Measurements from ENCODE around the gene PBXIP1. TPM values are rescaled to one million over a fixed set of nuclear protein-coding genes. Genes with fewer than 3 reads are reported as not detected.

PBXIP1 gene
- total and polyA plus RNA-seq, 2 of the 13 experiments (the other 11 are each of a cell fraction or from before 2014, with no cell fraction given): 16.3 to 31.9 TPM

DNA sequence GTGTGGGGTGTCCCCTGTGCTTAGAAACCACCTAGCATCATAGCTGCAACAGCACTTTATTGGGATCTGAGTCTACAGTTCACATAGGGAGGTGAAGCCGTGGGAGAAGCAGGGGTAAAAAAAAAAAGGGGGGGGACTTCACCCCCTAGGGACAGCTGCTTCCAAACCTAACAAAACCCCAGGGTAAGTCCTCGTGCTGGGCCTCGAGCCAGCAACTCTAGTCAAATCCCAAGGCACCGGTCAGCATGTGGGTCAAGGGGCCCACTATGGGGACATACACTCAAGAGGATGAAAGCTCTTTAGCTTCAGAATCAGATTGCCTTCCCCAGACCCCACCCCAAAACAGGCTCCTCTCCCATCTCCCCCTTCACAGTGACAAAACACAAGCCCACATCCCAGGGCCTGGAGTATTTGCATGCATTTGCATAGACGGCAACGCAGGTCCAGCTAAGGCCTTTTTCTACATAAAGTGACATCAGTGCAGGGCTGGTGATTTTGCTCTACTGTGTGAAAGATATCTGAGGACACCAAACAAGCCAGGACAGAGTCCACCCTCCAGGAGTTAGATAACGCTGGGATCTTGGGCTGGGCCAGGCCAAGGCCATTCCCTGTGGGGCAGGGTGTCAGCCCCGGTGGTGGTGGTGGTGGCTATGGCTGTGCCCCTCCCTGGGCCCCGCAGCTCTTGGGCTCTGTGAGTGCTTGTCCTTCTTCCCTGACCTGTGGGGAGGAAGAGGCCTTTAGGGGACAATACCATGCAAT lies 11.3 kb downstream of the PBXIP1 start (continued):
- TF ChIP-seq POLR2G (IDR thresholded peaks at IDR 0.05; ENCODE audit: low read depth, low read length): no peak
- TF ChIP-seq RARG (CRISPR knock-in tag; IDR thresholded peaks at IDR 0.05; ENCODE audit: low read depth): no peak; the same call in 1 of the 2 replicates
- TF ChIP-seq SNAPC2 (CRISPR knock-in tag; IDR thresholded peaks at IDR 0.05): peak; percentile 88
- TF ChIP-seq SP1 (IDR thresholded peaks at IDR 0.05): no peak
- TF ChIP-seq SP1 (CRISPR knock-in tag; IDR thresholded peaks at IDR 0.05): no peak
- TF ChIP-seq ZNF749 (CRISPR knock-in tag; IDR thresholded peaks at IDR 0.05; ENCODE audit: borderline replicate concordance): 0 out of 2 replicates have a peak, but pooled peaks have one; percentile 29
- TF ChIP-seq ZNF816 (CRISPR knock-in tag; IDR thresholded peaks at IDR 0.05; ENCODE audit: borderline replicate concordance): peak; percentile 74; the same call in 1 of the 2 replicates
- TF ChIP-seq, protein P1, sequence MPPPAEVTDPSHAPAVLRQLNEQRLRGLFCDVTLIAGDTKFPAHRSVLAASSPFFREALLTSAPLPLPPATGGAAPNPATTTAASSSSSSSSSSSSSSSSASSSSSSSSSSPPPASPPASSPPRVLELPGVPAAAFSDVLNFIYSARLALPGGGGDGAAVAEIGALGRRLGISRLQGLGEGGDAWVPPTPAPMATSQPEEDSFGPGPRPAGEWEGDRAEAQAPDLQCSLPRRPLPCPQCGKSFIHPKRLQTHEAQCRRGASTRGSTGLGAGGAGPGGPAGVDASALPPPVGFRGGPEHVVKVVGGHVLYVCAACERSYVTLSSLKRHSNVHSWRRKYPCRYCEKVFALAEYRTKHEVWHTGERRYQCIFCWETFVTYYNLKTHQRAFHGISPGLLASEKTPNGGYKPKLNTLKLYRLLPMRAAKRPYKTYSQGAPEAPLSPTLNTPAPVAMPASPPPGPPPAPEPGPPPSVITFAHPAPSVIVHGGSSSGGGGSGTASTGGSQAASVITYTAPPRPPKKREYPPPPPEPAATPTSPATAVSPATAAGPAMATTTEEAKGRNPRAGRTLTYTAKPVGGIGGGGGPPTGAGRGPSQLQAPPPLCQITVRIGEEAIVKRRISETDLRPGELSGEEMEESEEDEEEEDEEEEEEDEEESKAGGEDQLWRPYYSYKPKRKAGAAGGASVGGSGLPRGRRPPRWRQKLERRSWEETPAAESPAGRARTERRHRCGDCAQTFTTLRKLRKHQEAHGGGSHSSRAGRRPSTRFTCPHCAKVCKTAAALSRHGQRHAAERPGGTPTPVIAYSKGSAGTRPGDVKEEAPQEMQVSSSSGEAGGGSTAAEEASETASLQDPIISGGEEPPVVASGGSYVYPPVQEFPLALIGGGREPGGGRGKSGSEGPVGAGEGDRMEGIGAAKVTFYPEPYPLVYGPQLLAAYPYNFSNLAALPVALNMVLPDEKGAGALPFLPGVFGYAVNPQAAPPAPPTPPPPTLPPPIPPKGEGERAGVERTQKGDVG (CRISPR knock-in tag; IDR thresholded peaks at IDR 0.05; ENCODE audit: borderline replicate concordance): no peak
- TF ChIP-seq, protein P2, sequence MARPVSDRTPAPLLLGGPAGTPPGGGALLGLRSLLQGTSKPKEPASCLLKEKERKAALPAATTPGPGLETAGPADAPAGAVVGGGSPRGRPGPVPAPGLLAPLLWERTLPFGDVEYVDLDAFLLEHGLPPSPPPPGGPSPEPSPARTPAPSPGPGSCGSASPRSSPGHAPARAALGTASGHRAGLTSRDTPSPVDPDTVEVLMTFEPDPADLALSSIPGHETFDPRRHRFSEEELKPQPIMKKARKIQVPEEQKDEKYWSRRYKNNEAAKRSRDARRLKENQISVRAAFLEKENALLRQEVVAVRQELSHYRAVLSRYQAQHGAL (CRISPR knock-in tag; IDR thresholded peaks at IDR 0.05; ENCODE audit: not compliant biosample characterization): no peak
- peak; percentile 60; the same call in 1 of the 2 replicates for TF ChIP-seq ZMYM3 (CRISPR knock-in tag; IDR thresholded peaks at IDR 0.05)
- no peak for TF ChIP-seq ZNF773 (CRISPR knock-in tag; IDR thresholded peaks at IDR 0.05; ENCODE audit: borderline replicate concordance)
- peak; percentile 12; the same call in 1 of the 2 replicates for TF ChIP-seq BCL6 (CRISPR knock-in tag; IDR thresholded peaks at IDR 0.05)
- TF ChIP-seq, protein P3, sequence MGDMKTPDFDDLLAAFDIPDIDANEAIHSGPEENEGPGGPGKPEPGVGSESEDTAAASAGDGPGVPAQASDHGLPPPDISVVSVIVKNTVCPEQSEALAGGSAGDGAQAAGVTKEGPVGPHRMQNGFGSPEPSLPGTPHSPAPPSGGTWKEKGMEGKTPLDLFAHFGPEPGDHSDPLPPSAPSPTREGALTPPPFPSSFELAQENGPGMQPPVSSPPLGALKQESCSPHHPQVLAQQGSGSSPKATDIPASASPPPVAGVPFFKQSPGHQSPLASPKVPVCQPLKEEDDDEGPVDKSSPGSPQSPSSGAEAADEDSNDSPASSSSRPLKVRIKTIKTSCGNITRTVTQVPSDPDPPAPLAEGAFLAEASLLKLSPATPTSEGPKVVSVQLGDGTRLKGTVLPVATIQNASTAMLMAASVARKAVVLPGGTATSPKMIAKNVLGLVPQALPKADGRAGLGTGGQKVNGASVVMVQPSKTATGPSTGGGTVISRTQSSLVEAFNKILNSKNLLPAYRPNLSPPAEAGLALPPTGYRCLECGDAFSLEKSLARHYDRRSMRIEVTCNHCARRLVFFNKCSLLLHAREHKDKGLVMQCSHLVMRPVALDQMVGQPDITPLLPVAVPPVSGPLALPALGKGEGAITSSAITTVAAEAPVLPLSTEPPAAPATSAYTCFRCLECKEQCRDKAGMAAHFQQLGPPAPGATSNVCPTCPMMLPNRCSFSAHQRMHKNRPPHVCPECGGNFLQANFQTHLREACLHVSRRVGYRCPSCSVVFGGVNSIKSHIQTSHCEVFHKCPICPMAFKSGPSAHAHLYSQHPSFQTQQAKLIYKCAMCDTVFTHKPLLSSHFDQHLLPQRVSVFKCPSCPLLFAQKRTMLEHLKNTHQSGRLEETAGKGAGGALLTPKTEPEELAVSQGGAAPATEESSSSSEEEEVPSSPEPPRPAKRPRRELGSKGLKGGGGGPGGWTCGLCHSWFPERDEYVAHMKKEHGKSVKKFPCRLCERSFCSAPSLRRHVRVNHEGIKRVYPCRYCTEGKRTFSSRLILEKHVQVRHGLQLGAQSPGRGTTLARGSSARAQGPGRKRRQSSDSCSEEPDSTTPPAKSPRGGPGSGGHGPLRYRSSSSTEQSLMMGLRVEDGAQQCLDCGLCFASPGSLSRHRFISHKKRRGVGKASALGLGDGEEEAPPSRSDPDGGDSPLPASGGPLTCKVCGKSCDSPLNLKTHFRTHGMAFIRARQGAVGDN (CRISPR knock-in tag; IDR thresholded peaks at IDR 0.05): peak; percentile 93
- TF ChIP-seq YEATS4 (CRISPR knock-in tag; IDR thresholded peaks at IDR 0.05; ENCODE audit: borderline replicate concordance): peak; percentile 76; the same call in 1 of the 2 replicates
- peak; percentile 41 for TF ChIP-seq SKI (IDR thresholded peaks at IDR 0.05; ENCODE audit: partially characterized antibody)
- TF ChIP-seq, protein P4, sequence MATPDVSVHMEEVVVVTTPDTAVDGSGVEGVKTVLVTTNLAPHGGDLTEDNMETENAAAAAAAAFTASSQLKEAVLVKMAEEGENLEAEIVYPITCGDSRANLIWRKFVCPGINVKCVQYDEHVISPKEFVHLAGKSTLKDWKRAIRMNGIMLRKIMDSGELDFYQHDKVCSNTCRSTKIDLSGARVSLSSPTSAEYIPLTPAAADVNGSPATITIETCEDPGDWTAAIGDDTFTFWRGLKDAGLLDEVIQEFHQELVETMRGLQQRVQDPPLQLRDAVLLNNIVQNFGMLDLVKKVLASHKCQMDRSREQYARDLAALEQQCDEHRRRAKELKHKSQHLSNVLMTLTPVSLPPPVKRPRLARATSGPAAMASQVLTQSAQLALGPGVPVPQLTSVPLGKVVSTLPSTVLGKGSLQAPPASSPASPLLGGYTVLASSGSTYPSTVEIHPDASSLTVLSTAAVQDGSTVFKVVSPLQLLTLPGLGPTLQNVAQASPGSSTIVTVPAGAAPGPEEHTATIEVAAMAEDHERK (CRISPR knock-in tag; IDR thresholded peaks at IDR 0.05; ENCODE audit: low read depth): no peak
- TF ChIP-seq, protein P5, sequence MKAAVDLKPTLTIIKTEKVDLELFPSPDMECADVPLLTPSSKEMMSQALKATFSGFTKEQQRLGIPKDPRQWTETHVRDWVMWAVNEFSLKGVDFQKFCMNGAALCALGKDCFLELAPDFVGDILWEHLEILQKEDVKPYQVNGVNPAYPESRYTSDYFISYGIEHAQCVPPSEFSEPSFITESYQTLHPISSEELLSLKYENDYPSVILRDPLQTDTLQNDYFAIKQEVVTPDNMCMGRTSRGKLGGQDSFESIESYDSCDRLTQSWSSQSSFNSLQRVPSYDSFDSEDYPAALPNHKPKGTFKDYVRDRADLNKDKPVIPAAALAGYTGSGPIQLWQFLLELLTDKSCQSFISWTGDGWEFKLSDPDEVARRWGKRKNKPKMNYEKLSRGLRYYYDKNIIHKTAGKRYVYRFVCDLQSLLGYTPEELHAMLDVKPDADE (CRISPR knock-in tag; IDR thresholded peaks at IDR 0.05): no peak
- TF ChIP-seq POGZ (CRISPR knock-in tag; IDR thresholded peaks at IDR 0.05): no peak; the same call in 1 of the 2 replicates
